Measurements from ENCODE around the gene FLT1. TPM values are rescaled to one million over a fixed set of nuclear protein-coding genes. Genes with fewer than 3 reads are reported as not detected.

The FLT1 gene
- total and polyA plus RNA-seq, 11 donors, result 13.1 to 73.2 (median 41.1) TPM

DNA sequence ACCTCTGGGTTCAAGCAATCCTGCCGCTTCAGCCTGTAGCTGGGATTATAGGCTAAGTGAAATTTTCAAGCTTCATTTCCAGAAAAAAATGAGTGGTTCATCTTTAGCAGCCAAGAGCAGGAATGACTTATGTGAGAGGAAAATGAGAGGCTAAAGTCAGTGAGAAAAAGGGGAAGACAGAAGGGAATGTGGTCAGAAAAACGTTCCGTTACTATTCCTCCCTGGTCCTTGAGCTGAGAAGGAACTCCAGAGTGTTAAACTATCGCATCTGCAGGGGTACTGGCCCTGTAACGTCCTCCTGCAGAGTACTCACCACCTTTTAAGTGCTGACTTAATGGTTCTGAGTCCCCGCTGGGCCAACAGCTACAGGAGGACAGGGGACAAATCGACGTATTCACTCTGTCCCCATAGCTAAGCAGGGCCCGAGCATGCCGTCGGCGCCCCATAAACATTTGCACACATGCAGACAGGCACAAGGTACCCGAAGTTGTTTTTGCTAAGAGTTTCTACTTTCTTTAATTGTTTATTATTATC lies 88.1 kb downstream of the FLT1 start:
- intact Hi-C loops (cut with DNase I), result loop anchor here in 3 of 10 donors (5.0 kb wide), 2 partner anchors 69 to 231 kb away; no protein-coding TSS in a partner anchor
- ATAC-seq (no peak), DNase-seq (no peak)
- TF ChIP-seq POLR2A (IDR thresholded peaks at IDR 0.05) (no peak), CTCF (IDR thresholded peaks at IDR 0.05) (no peak)
- peaks cover 0 to 65% (median 38%) of the 10 kb centered on the region in 12 donors for H3K4me1 ChIP-seq
- H3K27me3 ChIP-seq, result no peaks in the 10 kb centered on the region
- no peak overlapping the region for H3K4me3 ChIP-seq
- peaks cover 0 to 44% (median 6%) of the 10 kb centered on the region in 9 donors for H3K36me3 ChIP-seq
- H3K9me3 ChIP-seq, result no peaks in the 10 kb centered on the region
- WGBS, 4 donors, result 89 to 90% (median 89%) methylated on average over 13 of the region's 13 CpGs
- H3K27ac ChIP-seq, result peak overlapping the region in 1 of 12 donors; percentile 77

DNA sequence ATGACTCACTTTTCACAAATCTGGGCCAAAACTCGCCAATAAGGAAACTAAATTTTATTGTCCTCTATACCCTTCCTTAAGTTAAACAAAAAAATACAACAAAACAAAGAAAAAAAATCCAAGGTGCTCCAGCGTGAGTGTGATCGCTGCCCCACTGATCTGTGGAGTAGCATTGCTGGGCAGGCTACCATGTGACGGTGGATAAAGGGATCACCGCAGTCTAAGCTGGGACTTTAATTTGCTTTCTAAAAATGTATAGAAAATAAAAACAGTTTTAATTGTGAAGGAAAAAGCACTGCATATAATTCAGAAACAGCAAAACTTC lies 92.9 kb downstream of the FLT1 start:
- H3K27ac ChIP-seq, result peak overlapping the region in 7 of 12 donors; percentile 6 to 59 (median 43)
- no peak overlapping the region for H3K4me3 ChIP-seq
- intact Hi-C loops (cut with DNase I), result loop anchor here in 1 of 10 donors (5.0 kb wide), 1 partner anchor 80 kb away; no protein-coding TSS in a partner anchor
- no peak for ATAC-seq
- no peaks in the 10 kb centered on the region for H3K27me3 ChIP-seq
- peaks cover 0 to 54% (median 6%) of the 10 kb centered on the region in 9 donors for H3K36me3 ChIP-seq
- WGBS, 4 donors, result 61 to 79% (median 72%) methylated on average over 5 of the region's 5 CpGs
- peaks cover 0 to 50% (median 20%) of the 10 kb centered on the region in 12 donors for H3K4me1 ChIP-seq
- TF ChIP-seq POLR2A (IDR thresholded peaks at IDR 0.05) (no peak), CTCF (IDR thresholded peaks at IDR 0.05) (no peak)
- no peaks in the 10 kb centered on the region for H3K9me3 ChIP-seq
- no peak for DNase-seq

DNA sequence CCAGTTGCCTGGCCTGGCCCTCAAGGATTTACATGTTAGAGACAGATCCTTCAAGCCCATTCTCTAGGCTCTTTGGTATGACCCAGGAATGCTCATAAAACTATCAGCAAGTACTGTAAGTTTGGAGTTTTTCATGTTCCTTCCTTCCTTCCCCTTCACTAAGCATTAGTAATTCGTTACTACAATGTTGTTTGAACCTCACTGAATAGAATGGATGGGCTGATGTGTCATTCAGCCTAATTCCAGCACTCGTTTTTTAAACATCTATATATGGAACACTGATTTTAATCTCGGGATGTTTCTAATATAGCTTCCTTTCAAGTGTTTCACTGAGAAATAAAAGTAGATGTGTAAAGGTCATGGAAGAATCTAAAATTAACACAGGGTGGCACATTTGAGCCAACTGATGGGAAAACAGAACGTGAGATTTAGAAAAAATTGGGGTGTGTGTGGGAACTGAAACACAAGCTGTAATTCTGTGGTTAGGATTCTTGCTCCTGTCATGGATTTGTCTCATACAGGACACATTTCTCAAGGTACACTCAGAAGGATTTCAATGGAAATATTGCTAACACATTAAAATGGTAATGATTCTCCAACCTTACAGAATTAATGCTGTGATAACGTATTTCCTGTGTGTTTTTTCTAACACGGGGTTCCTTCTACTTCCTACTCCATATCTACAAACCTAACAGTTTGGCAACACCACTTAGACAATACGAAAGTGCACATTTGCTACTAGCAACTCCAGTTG lies 93.4 kb downstream of the FLT1 start:
- peak in 2 of 4 donors; percentile 47 to 74 for ATAC-seq
- H3K4me3 ChIP-seq, result no peak overlapping the region
- 29 to 46% (median 31%) methylated on average over 7 of the region's 7 CpGs for WGBS, 4 donors
- intact Hi-C loops (cut with DNase I), result loop anchor here in 1 of 10 donors (2.0 to 5.0 kb wide), 2 partner anchors 41 to 79 kb away; no protein-coding TSS in a partner anchor
- peaks cover 0 to 55% (median 21%) of the 10 kb centered on the region in 12 donors for H3K4me1 ChIP-seq
- DNase-seq, result no peak
- H3K36me3 ChIP-seq, result peaks cover 0 to 58% (median 6%) of the 10 kb centered on the region in 9 donors
- H3K27ac ChIP-seq, result peak overlapping the region in 9 of 12 donors; percentile 6 to 59 (median 34)
- no peaks in the 10 kb centered on the region for H3K27me3 ChIP-seq
- H3K9me3 ChIP-seq, result no peaks in the 10 kb centered on the region
- TF ChIP-seq CTCF (IDR thresholded peaks at IDR 0.05), result no peak

GRCh38 chr13:28396053-28396452 lies 98.9 kb downstream of the FLT1 start:
- Histone ChIP-seq H3K36me3 (peaks cover 0 to 34% (median 3%) of the 10 kb centered on the region in 9 donors), H3K4me3 (no peak overlapping the region), H3K27me3 (no peaks in the 10 kb centered on the region), H3K9me3 (no peaks in the 10 kb centered on the region), H3K4me1 (peaks cover 0 to 79% (median 30%) of the 10 kb centered on the region in 12 donors), H3K27ac (peak overlapping the region in 7 of 12 donors; percentile 1 to 66 (median 39))
- ATAC-seq, result peak in 2 of 4 donors; percentile 3 to 30
- intact Hi-C loops (cut with DNase I), result loop anchor here in 1 of 10 donors (10.0 kb wide), 1 partner anchor 61 kb away; no protein-coding TSS in a partner anchor
- WGBS, 4 donors, result 28 to 43% (median 36%) methylated on average over 2 of the region's 2 CpGs
- no peak for DNase-seq
- TF ChIP-seq CTCF (IDR thresholded peaks at IDR 0.05), result no peak
- no peak for TF ChIP-seq POLR2A (IDR thresholded peaks at IDR 0.05)

Measured in heart left ventricle (tissue), 16 donors.